Activated CD4-positive, alpha-beta T cell treated with anti-CD3 and anti-CD28 coated beads for 36 hours (primary cell): Measurements from ENCODE around the gene FAM186B. TPM values are rescaled to one million over a fixed set of nuclear protein-coding genes. Genes with fewer than 3 reads are reported as not detected.

ENCODE experiments used
- ATAC-seq: fragments of 200-7000 bp; cut with Tn5 transposase; one replicate; pipeline ENCODE4 v1.10.0; 2021; ENCODE audit warnings: mild to moderate bottlenecking, moderate library complexity
- CTCF ChIA-PET: fragments of 350-600 bp; sonication (Branson Sonifier 250); formaldehyde crosslinking; loops from one replicate; lab custom pipeline; 2021; ENCODE audit warnings: antibody characterized with exemption; lab: Charles Lee
- POLR2A ChIA-PET: fragments of 350-600 bp; sonication (Branson Sonifier 250); formaldehyde crosslinking; loops from one replicate; lab custom pipeline; 2021; ENCODE audit warnings: antibody characterized with exemption, inconsistent platforms; lab: Charles Lee
- DNase-seq: peaks from one replicate; pipeline ENCODE4 v3.0.0-alpha.2; 2020
- H3K27ac Mint-ChIP-seq: one replicate; pipeline ENCODE4 v1.8.0; 2021; ENCODE audit warnings: mixed read lengths
- H3K27me3 Mint-ChIP-seq: one replicate; pipeline ENCODE4 v1.8.0; 2021; ENCODE audit warnings: mixed read lengths
- H3K36me3 Mint-ChIP-seq: one replicate; pipeline ENCODE4 v1.8.0; 2021; ENCODE audit warnings: low read depth, mixed read lengths
- H3K4me1 Mint-ChIP-seq: one replicate; pipeline ENCODE4 v1.8.0; 2021; ENCODE audit warnings: mixed read lengths
- H3K4me3 Mint-ChIP-seq: one replicate; pipeline ENCODE4 v1.8.0; 2021; ENCODE audit warnings: mild to moderate bottlenecking, moderate library complexity, mixed read lengths
- H3K9me3 Mint-ChIP-seq: one replicate; pipeline ENCODE4 v1.8.0; 2021; ENCODE audit warnings: low read depth, mixed read lengths
- intact Hi-C, 2 experiments: fragments of 100-400 bp; cut with DNase I in 1 of 2; cut with micrococcal nuclease in 1 of 2; formaldehyde crosslinking; loops; one replicate each; pipeline versions ENCODE4 v1.14.2 to v1.15.1; 2022 to 2024; cut with DNase I, micrococcal nuclease
- total RNA-seq, 2 experiments: library from RNA; stranded (reverse); gene quantifications; one replicate each; pipeline ENCODE4 v1.2.3, GENCODE V29; 2021

The FAM186B gene
- total RNA-seq, 2 experiments from 2014 or later = 0.05 to 0.07 TPM

- Mint-ChIP-seq H3K27me3 (peaks cover 16% of the 10 kb centered on the region), H3K27ac (peak overlapping the region; percentile 17), H3K9me3 (no peaks in the 10 kb centered on the region), H3K36me3 (no peaks in the 10 kb centered on the region), H3K4me1 (peaks cover 7% of the 10 kb centered on the region), H3K4me3 (no peak overlapping the region)
- ATAC-seq (no peak), DNase-seq (no peak)
- CTCF ChIA-PET = interaction anchor here (0.9 to 1.5 kb wide), 5 partner anchors 9 to 185 kb away, joined by 3 to 9 read pairs (median 3); no protein-coding TSS in a partner anchor
- intact Hi-C loops = no loop called here
- POLR2A ChIA-PET = no interaction called here
Observed at GRCh38 chr12:49543221-49543913, 62.1 kb downstream of the FAM186B start.

GRCh38 chr12:49542592-49543160 lies 62.8 kb downstream of the FAM186B start:
- ATAC-seq (no peak), DNase-seq (no peak)
- H3K4me1 Mint-ChIP-seq = peaks cover 4% of the 10 kb centered on the region
- no peak overlapping the region for H3K27ac Mint-ChIP-seq
- no peak overlapping the region for H3K4me3 Mint-ChIP-seq
- CTCF ChIA-PET = interaction anchor here (1.4 to 1.5 kb wide), 2 partner anchors 28 to 184 kb away, joined by 3 to 9 read pairs; no protein-coding TSS in a partner anchor
- no peaks in the 10 kb centered on the region for H3K9me3 Mint-ChIP-seq
- intact Hi-C loops = no loop called here
- peaks cover 15% of the 10 kb centered on the region for H3K27me3 Mint-ChIP-seq
- no peaks in the 10 kb centered on the region for H3K36me3 Mint-ChIP-seq
- POLR2A ChIA-PET = interaction anchor here (0.6 kb wide), 1 partner anchor 21 kb away, joined by 4 read pairs; no protein-coding TSS in a partner anchor

- ATAC-seq (no peak), DNase-seq (no peak)
- H3K9me3 Mint-ChIP-seq = no peaks in the 10 kb centered on the region
- intact Hi-C loops = no loop called here
- ChIA-PET CTCF (interaction anchor here (0.7 to 1.5 kb wide), 3 partner anchors 27 to 184 kb away, joined by 3 to 9 read pairs (median 4); no protein-coding TSS in a partner anchor), POLR2A (interaction anchor here (0.6 kb wide), 1 partner anchor 22 kb away, joined by 4 read pairs; no protein-coding TSS in a partner anchor)
- H3K27me3 Mint-ChIP-seq = peaks cover 11% of the 10 kb centered on the region
- no peak overlapping the region for H3K27ac Mint-ChIP-seq
- H3K4me1 Mint-ChIP-seq = peaks cover 4% of the 10 kb centered on the region
- H3K4me3 Mint-ChIP-seq = no peak overlapping the region
- H3K36me3 Mint-ChIP-seq = no peaks in the 10 kb centered on the region
Observed at GRCh38 chr12:49541911-49542505, 63.4 kb downstream of the FAM186B start.

GRCh38 chr12:49541140-49541861 lies 64.1 kb downstream of the FAM186B start:
- Mint-ChIP-seq H3K4me3 (no peak overlapping the region), H3K9me3 (no peaks in the 10 kb centered on the region), H3K36me3 (no peaks in the 10 kb centered on the region), H3K4me1 (peaks cover 4% of the 10 kb centered on the region), H3K27ac (no peak overlapping the region), H3K27me3 (peaks cover 16% of the 10 kb centered on the region)
- no peak for ATAC-seq
- POLR2A ChIA-PET = no interaction called here
- intact Hi-C loops = no loop called here
- DNase-seq = no peak
- CTCF ChIA-PET = interaction anchor here (0.7 kb wide), 1 partner anchor 31 kb away, joined by 4 read pairs; no protein-coding TSS in a partner anchor

- no peak overlapping the region for H3K27ac Mint-ChIP-seq
- no peaks in the 10 kb centered on the region for H3K36me3 Mint-ChIP-seq
- DNase-seq = no peak
- ChIA-PET CTCF (interaction anchor here (0.8 to 1.0 kb wide), 3 partner anchors 14 to 193 kb away, joined by 3 read pairs; no protein-coding TSS in a partner anchor), POLR2A (interaction anchor here (0.7 kb wide), 1 partner anchor 21 kb away, joined by 3 read pairs; no protein-coding TSS in a partner anchor)
- no peak overlapping the region for H3K4me3 Mint-ChIP-seq
- no peak for ATAC-seq
- no peaks in the 10 kb centered on the region for H3K9me3 Mint-ChIP-seq
- H3K27me3 Mint-ChIP-seq = peaks cover 16% of the 10 kb centered on the region
- peaks cover 4% of the 10 kb centered on the region for H3K4me1 Mint-ChIP-seq
- intact Hi-C loops = no loop called here
Observed at GRCh38 chr12:49540229-49541139, 65.0 kb downstream of the FAM186B start.

GRCh38 chr12:49539406-49540228 lies 65.8 kb downstream of the FAM186B start:
- Mint-ChIP-seq H3K9me3 (no peaks in the 10 kb centered on the region), H3K27me3 (peaks cover 17% of the 10 kb centered on the region), H3K4me1 (peaks cover 4% of the 10 kb centered on the region), H3K36me3 (no peaks in the 10 kb centered on the region), H3K4me3 (peak overlapping the region; percentile 36), H3K27ac (no peak overlapping the region)
- intact Hi-C loops = no loop called here
- ChIA-PET CTCF (interaction anchor here (0.9 to 1.0 kb wide), 2 partner anchors 181 to 192 kb away, joined by 3 read pairs; no protein-coding TSS in a partner anchor), POLR2A (interaction anchor here (0.7 kb wide), 1 partner anchor 20 kb away, joined by 3 read pairs; no protein-coding TSS in a partner anchor)
- ATAC-seq (no peak), DNase-seq (no peak)

GRCh38 chr12:49538510-49539403 lies 66.7 kb downstream of the FAM186B start, which contains the start of gene KCNH3:
Gene KCNH3, plus strand, starts transcription at chr12:49539030. Its CDS starts 387 bp downstream, at chr12:49539417.
- POLR2A ChIA-PET = interaction anchor here (0.6 kb wide), 2 partner anchors 10 to 87 kb away, joined by 3 read pairs; no protein-coding TSS in a partner anchor
- ATAC-seq (peak; percentile 82), DNase-seq (peak; percentile 90)
- intact Hi-C loops = loop anchor here in 1 of 2 experiments (1.0 kb wide), 1 partner anchor 85 kb away; the partner anchor contains the start of gene PRPF40B
- peaks cover 17% of the 10 kb centered on the region for H3K27me3 Mint-ChIP-seq
- H3K36me3 Mint-ChIP-seq = no peaks in the 10 kb centered on the region
- peak within 1 kb of the TSS; percentile 55 for H3K4me3 Mint-ChIP-seq
- H3K4me1 Mint-ChIP-seq = peaks cover 4% of the 10 kb centered on the region
- CTCF ChIA-PET = interaction anchor here (0.7 to 1.4 kb wide), 5 partner anchors 12 to 191 kb away, joined by 3 to 4 read pairs (median 3); no protein-coding TSS in a partner anchor
- H3K27ac Mint-ChIP-seq = no peak within 1 kb of the TSS
- no peaks in the 10 kb centered on the region for H3K9me3 Mint-ChIP-seq

- Mint-ChIP-seq H3K36me3 (no peaks in the 10 kb centered on the region), H3K9me3 (no peaks in the 10 kb centered on the region), H3K4me1 (peaks cover 4% of the 10 kb centered on the region), H3K27me3 (peaks cover 17% of the 10 kb centered on the region), H3K27ac (no peak overlapping the region), H3K4me3 (peak overlapping the region; percentile 55)
- intact Hi-C loops = loop anchor here in 1 of 2 experiments (1.0 kb wide), 1 partner anchor 85 kb away; the partner anchor contains the start of gene PRPF40B
- DNase-seq = peak; percentile 55
- ChIA-PET POLR2A (interaction anchor here (0.6 kb wide), 2 partner anchors 9 to 86 kb away, joined by 3 read pairs; no protein-coding TSS in a partner anchor), CTCF (interaction anchor here (0.9 to 1.4 kb wide), 6 partner anchors 13 to 190 kb away, joined by 3 to 4 read pairs (median 3); no protein-coding TSS in a partner anchor)
- ATAC-seq = peak; percentile 24
Observed at GRCh38 chr12:49537752-49538509, 67.5 kb downstream of the FAM186B start.
